IPS-20b (cell line): ENCODE measurements around the gene DACT1.

Experiments used
- H3K27ac ChIP-seq: one replicate; pipeline ENCODE4 v1.5.1; 2013; ENCODE audit warnings: low read length
- H3K27me3 ChIP-seq: 2 replicates; pipeline ENCODE4 v1.6.1; 2013; ENCODE audit warnings: mild to moderate bottlenecking, low read length, inconsistent platforms; ENCODE audit not compliant: insufficient read depth
- H3K36me3 ChIP-seq: 2 replicates; pipeline ENCODE4 v1.6.1; 2013; ENCODE audit warnings: low read depth, mild to moderate bottlenecking, inconsistent platforms, low read length, moderate library complexity; ENCODE audit not compliant: insufficient read depth
- H3K4me1 ChIP-seq: 2 replicates; pipeline ENCODE4 v1.6.1; 2013; ENCODE audit warnings: mild to moderate bottlenecking, control low read depth, inconsistent platforms, low read length, moderate library complexity; ENCODE audit not compliant: insufficient read depth
- H3K4me3 ChIP-seq: 2 replicates; pipeline ENCODE4 v1.5.1; 2013; ENCODE audit warnings: mild to moderate bottlenecking, low read length, inconsistent platforms
- H3K9ac ChIP-seq: 2 replicates; pipeline ENCODE4 v1.6.1; 2013; ENCODE audit warnings: low read depth, mild to moderate bottlenecking, inconsistent platforms, low read length, moderate library complexity
- H3K9me3 ChIP-seq: 2 replicates; pipeline ENCODE4 v1.6.1; 2013; ENCODE audit warnings: mild to moderate bottlenecking, low read depth, low read length, inconsistent platforms; ENCODE audit not compliant: insufficient read depth

Gene DACT1

DNA sequence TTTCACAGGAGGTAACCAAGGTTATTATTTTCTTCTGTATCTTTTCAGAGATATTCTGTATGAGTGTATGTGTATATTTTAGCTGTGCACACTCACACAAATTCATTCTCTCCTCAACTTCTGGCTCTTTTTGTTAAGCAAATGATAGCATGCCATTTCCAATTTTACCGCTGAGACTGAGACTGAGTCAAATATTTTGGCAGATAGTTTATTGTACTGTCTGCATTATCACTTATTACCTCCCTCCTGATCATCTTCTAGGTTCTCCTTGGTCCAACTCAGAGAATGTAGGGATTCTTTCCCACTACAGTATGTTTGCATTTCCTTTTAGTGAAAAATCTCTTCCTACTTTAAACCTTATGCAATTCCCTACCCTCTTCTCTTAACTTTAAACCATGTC lies 33.3 kb downstream of the DACT1 start:
- no peak overlapping the region for H3K4me3 ChIP-seq
- H3K27me3 ChIP-seq, result no peaks in the 10 kb centered on the region
- H3K27ac ChIP-seq, result no peak overlapping the region
- H3K9me3 ChIP-seq, result no peaks in the 10 kb centered on the region
- H3K4me1 ChIP-seq, result peaks cover 3% of the 10 kb centered on the region; the same call in 1 of the 2 replicates
- no peak overlapping the region for H3K9ac ChIP-seq
- no peaks in the 10 kb centered on the region for H3K36me3 ChIP-seq

DNA sequence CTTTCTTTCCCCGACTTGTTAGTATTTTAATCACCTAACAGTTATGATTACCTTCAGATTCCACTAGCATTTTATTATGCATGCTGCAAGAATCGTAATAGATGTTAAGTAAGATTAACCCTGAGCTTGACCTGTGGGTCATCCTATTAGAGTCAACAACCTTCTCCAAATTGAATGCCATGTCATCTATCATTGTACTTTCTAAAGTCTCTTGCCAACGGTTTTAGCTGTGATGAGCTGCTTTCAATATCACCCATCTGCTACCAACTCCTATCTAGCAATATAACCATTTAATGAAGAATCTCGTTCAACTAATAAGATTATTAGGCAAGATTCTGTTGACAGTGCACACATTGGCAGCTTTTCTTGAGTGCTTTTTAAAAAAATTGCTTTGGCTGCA lies 33.7 kb downstream of the DACT1 start:
- Histone ChIP-seq H3K9me3 (no peaks in the 10 kb centered on the region), H3K36me3 (no peaks in the 10 kb centered on the region), H3K4me1 (peaks cover 3% of the 10 kb centered on the region; the same call in 1 of the 2 replicates), H3K27me3 (no peaks in the 10 kb centered on the region), H3K27ac (no peak overlapping the region), H3K4me3 (no peak overlapping the region), H3K9ac (no peak overlapping the region)

DNA sequence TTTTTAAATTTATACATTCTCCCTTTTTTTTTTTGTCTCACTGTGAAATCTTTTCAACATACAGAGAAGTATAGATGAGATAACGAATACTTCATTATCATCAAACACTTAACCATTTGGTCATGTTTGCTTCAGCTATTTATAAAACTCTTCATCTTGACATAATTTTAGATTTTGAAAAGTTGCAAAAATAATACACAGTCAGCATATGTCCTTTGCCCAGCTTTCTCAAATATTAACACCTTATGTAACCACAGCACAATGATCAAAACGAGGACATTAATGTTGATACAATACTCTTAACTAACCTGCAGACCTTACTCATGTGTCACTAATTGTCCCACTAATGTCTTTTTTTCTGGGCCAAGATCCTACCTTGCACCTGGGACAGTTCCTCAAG lies 36.0 kb downstream of the DACT1 start:
- H3K9ac ChIP-seq, result no peak overlapping the region
- no peaks in the 10 kb centered on the region for H3K36me3 ChIP-seq
- no peaks in the 10 kb centered on the region for H3K27me3 ChIP-seq
- 0 out of 2 replicates have a peak, but pooled peaks cover 3% of the 10 kb centered on the region for H3K4me1 ChIP-seq
- no peaks in the 10 kb centered on the region for H3K9me3 ChIP-seq
- H3K4me3 ChIP-seq, result no peak overlapping the region
- H3K27ac ChIP-seq, result no peak overlapping the region

DNA sequence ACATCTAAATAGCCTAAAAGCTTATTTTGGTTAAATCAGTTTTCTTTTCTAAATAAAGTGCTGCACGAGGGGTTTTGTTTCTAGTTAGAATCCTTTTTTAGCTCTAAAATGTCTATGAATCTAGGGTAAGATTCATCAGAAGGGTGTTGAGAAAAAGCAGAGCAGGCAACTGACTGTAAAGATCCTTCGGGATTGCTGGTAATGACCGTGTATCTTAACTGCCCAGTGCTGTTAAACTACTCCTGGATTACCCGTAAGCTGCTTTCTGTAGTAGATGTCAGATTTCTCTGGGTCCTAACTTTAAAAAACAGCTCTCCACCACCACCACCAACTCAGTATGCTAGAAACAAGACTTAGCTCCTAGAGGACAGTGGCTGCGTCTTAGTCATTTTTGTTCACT lies 39.2 kb downstream of the DACT1 start:
- Histone ChIP-seq H3K36me3 (no peaks in the 10 kb centered on the region), H3K9ac (no peak overlapping the region), H3K4me3 (no peak overlapping the region), H3K9me3 (no peaks in the 10 kb centered on the region), H3K27ac (no peak overlapping the region), H3K27me3 (no peaks in the 10 kb centered on the region), H3K4me1 (no peaks in the 10 kb centered on the region)

DNA sequence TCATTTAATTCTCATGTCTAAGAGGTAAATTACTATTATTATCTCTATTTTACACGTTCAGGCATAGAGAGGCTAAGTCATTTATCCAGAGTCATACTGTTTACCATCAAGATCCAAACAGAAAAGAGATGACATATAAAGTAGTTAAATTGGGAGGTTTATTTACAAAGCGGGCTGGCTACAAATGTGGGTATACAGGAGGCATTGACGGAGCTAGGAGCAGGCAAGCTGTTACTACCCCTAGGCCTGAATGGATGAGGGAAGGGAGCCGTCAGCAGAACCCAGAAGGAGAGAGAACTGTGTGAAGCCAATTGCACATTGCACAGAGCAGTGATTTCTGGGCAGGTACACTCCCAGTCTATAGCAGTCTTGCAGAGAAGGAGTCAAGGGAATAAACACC lies 39.8 kb downstream of the DACT1 start:
- Histone ChIP-seq H3K27me3 (no peaks in the 10 kb centered on the region), H3K9me3 (no peaks in the 10 kb centered on the region), H3K9ac (no peak overlapping the region), H3K4me3 (no peak overlapping the region), H3K4me1 (no peaks in the 10 kb centered on the region), H3K27ac (no peak overlapping the region), H3K36me3 (no peaks in the 10 kb centered on the region)

DNA sequence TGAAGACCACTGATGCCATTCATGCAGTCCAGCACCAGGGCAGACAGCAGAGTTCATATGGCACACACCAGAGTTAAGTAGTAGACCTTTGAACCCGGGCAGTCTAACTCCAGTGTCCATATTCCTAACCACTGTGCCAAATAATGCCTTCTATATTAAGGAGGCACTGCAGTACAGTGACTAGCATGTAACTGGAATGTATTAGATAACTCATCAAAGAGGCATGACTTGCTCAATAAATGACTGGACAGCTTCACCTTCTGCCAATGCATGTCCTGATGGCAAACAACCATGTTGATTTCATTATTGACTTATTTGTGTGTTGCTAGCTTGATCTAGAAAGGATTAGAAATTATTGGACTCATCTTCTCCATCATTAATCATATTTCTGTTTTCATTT lies 40.2 kb downstream of the DACT1 start:
- no peaks in the 10 kb centered on the region for H3K27me3 ChIP-seq
- H3K4me3 ChIP-seq, result no peak overlapping the region
- no peaks in the 10 kb centered on the region for H3K9me3 ChIP-seq
- H3K9ac ChIP-seq, result no peak overlapping the region
- H3K4me1 ChIP-seq, result no peaks in the 10 kb centered on the region
- H3K36me3 ChIP-seq, result no peaks in the 10 kb centered on the region
- H3K27ac ChIP-seq, result no peak overlapping the region

DNA sequence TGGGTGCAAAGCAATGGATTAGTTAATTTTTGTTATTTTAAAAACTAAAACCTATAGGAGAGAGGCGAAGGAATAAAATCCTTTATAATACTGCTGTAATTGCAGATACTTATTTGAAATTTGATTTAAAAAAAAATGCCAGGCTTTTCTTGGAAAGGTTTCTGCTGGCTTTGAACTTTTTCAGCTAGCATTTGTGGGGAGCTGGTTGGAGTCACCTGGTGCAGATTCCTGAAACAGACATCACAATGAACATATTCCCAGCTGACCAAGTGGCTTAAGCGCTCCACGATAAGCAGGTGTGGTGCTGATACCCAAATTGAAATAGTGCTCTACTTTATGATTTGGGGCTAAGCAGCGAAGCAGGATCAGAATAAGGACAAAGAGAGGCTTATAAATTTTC lies 42.9 kb downstream of the DACT1 start:
- Histone ChIP-seq H3K36me3 (no peaks in the 10 kb centered on the region), H3K27ac (no peak overlapping the region), H3K9me3 (no peaks in the 10 kb centered on the region), H3K4me1 (no peaks in the 10 kb centered on the region), H3K4me3 (no peak overlapping the region), H3K9ac (no peak overlapping the region), H3K27me3 (no peaks in the 10 kb centered on the region)

DNA sequence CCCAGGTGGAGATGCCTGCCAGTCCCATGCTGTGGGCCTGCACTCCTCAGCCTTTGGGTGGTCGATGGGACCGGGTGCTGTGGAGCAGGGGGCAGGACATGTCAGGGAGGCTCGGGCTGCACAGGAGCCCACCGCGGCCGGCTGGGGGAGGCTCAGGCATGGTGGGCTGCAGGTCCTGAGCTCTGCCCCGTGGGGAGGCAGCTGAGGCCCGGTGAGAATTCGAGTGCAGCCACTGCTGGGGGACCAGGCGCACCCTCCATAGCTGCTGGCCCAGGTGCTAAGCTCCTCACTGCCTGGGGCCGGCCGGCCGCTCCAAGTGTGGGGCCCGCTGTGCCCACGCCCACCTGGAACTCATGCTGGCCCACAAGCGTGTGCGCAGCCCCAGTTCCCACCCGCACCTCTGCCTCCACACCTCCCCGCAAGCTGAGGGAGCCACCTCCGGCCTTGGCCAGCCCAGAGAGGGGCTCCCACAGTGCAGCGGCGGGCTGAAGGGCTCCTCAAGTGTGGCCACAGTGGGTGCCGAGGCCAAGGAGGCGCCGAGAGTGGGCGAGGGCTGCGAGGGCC lies 49.6 kb downstream of the DACT1 start:
- Histone ChIP-seq H3K4me1 (no peaks in the 10 kb centered on the region), H3K27me3 (no peaks in the 10 kb centered on the region), H3K4me3 (no peak overlapping the region), H3K9me3 (peaks cover 7% of the 10 kb centered on the region; the same call in 1 of the 2 replicates), H3K27ac (no peak overlapping the region), H3K9ac (no peak overlapping the region), H3K36me3 (no peaks in the 10 kb centered on the region)

DNA sequence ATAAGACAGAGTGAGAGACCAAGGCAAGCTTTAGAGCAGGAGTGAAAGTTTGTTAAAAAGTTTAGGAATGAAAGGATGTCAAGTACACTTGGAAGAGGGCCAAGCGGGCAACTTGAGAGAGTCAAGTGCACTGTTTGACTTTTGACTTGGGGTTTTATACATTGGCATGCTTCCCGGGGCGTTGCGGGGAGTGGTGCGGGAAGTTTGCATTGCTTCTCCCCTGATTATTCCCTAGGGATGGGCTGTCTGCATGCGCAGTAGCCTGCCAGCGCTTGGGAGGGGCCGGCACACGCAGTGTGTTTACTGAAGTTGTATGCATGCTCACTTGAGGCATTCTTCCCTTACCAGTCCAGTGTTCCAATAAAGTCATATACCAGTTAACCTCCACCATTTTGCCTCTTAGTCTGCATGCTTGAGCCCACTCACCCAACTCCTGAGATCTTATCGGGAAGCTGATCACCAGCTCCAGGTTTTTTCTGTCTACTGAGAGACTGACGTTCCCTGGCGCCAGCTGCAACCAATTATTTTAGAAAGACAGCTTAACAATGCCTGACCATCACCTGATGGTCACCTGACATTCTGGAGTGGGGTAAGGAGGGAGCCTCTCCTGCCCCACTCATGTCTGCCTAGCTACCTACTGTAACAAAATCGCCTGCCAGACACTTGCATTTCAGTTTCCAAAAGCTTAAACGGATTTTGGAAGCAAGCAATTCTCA lies 53.2 kb downstream of the DACT1 start:
- Histone ChIP-seq H3K36me3 (no peaks in the 10 kb centered on the region), H3K4me3 (no peak overlapping the region), H3K4me1 (no peaks in the 10 kb centered on the region), H3K9me3 (peaks cover 7% of the 10 kb centered on the region; the same call in 1 of the 2 replicates), H3K27ac (no peak overlapping the region), H3K27me3 (no peaks in the 10 kb centered on the region), H3K9ac (no peak overlapping the region)

DNA sequence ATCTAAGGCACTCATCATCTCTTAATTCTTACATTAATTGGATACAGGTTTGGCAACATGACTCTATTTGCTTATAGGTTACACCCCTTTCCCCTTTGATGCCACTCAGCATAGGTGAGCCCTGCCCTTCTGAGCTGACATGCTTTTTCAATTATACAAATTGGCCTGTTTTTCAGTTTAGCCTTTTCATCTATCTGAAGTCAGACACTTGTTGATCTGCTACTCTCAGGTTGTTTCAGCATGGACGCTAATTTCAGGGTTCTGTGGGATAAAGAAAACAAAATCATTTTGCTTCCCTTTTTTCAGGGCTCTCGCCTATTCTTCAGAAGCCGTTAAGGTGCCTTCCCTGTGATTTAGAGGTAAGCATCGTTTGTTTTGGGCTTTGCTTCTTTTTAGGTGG lies 55.3 kb downstream of the DACT1 start:
- Histone ChIP-seq H3K4me1 (peaks cover 7% of the 10 kb centered on the region; the same call in 1 of the 2 replicates), H3K9me3 (0 out of 2 replicates have a peak, but pooled peaks cover 3% of the 10 kb centered on the region), H3K27me3 (no peaks in the 10 kb centered on the region), H3K4me3 (no peak overlapping the region), H3K27ac (no peak overlapping the region), H3K36me3 (no peaks in the 10 kb centered on the region), H3K9ac (no peak overlapping the region)

DNA sequence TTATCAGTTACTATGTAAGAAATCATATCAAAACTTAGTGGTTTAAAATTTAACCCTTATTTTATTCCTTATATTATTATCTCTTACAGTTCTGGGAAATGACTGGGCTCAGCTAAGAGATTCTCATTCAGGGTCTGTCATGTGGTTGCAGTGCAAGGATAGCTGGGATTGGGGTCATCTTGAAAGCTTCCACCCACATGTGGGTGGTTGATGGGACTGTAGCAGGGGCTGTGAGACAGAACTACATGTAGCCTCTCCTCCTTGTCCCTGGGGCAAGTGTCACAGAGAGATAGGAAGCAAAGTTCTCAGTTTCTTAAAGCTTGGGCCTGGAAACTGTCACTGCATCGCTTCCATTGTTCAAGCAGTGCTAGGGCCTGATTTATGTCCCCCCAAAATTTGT lies 57.8 kb downstream of the DACT1 start:
- H3K4me3 ChIP-seq, result no peak overlapping the region
- peaks cover 10% of the 10 kb centered on the region; the same call in 1 of the 2 replicates for H3K4me1 ChIP-seq
- H3K36me3 ChIP-seq, result no peaks in the 10 kb centered on the region
- no peak overlapping the region for H3K9ac ChIP-seq
- no peaks in the 10 kb centered on the region for H3K27me3 ChIP-seq
- no peak overlapping the region for H3K27ac ChIP-seq
- no peaks in the 10 kb centered on the region for H3K9me3 ChIP-seq

DNA sequence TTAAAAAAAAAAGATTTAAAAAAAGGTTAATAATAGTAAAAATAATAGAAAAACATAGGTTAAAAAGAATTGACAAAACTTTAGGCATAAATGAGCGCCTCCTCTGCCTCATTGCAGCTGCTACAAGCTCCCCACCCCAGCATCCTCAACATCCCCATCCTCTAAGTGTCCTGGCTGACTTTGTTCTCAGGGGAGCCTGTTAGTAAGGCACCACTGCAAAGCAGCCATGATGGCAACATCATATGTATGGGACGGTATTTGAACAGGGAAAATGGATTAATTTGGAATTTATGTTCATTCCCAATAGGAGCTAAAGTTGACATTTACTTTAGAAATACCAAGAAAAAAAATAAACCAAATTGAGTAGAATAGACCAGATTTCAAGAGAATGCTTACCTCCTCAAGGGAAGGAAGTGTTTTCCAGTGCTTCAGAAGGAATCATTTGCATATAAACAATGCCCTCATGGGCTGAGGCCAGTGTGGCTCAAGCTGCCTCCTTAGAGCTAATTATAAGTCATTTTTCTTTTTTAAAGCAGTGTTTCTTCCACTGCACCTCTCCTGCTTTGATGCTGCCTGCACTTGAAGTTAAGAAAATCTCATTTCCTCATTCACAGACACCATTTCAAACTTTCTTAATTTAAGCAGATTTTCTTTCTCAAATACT lies 59.6 kb downstream of the DACT1 start:
- H3K36me3 ChIP-seq, result no peaks in the 10 kb centered on the region

More for the DNA sequence above, 59.6 kb downstream of the DACT1 start:
- H3K27ac ChIP-seq, result no peak overlapping the region
- H3K27me3 ChIP-seq, result no peaks in the 10 kb centered on the region
- H3K9me3 ChIP-seq, result no peaks in the 10 kb centered on the region
- peaks cover 10% of the 10 kb centered on the region; the same call in 1 of the 2 replicates for H3K4me1 ChIP-seq
- H3K4me3 ChIP-seq, result no peak overlapping the region
- no peak overlapping the region for H3K9ac ChIP-seq
